HG03196 (cell line): ENCODE data around the gene WDR17.
"Not testable (repeated sequence)": the region's sequence is repeated elsewhere in the genome, so short reads cannot be mapped to it uniquely, and the experiment has no call there.

Experiments used
- ATAC-seq: cut with Tn5 transposase; IDR thresholded peaks from one replicate; pipeline ENCODE4 v1.9.1; 2021; ENCODE audit not compliant: unreplicated experiment

The WDR17 gene

GRCh38 chr4:176189891-176190795, 124.5 kb downstream of the WDR17 start:
- ATAC-seq, result no peak

- ATAC-seq, result no peak
Measured at GRCh38 chr4:176191974-176192373, 126.3 kb downstream of the WDR17 start.

- ATAC-seq, result no peak
Measured at GRCh38 chr4:176193126-176193525, 127.5 kb downstream of the WDR17 start.

- ATAC-seq, result no peak
Measured at GRCh38 chr4:176193938-176194337, 128.3 kb downstream of the WDR17 start.

GRCh38 chr4:176195184-176195978, 129.7 kb downstream of the WDR17 start, which contains the start of gene SPATA4:
SPATA4 (minus strand) TSS chr4:176195585; CDS start chr4:176195562, 23 bp downstream.
- peak; percentile 98 for ATAC-seq

- ATAC-seq, result no peak
Measured at GRCh38 chr4:176198316-176198903, 132.8 kb downstream of the WDR17 start.

- ATAC-seq, result no peak
Measured at GRCh38 chr4:176205299-176205698, 139.7 kb downstream of the WDR17 start.

- no peak for ATAC-seq
Measured at GRCh38 chr4:176207839-176208238, 142.2 kb downstream of the WDR17 start.

- no peak for ATAC-seq
Measured at GRCh38 chr4:176209535-176209934, 143.9 kb downstream of the WDR17 start.

- no peak for ATAC-seq
Measured at GRCh38 chr4:176210101-176210500, 144.5 kb downstream of the WDR17 start.

GRCh38 chr4:176210579-176211296, 145.1 kb downstream of the WDR17 start:
- ATAC-seq, result no peak

GRCh38 chr4:176212351-176212750, 146.7 kb downstream of the WDR17 start:
- ATAC-seq, result not testable (repeated sequence)

GRCh38 chr4:176217510-176217909, 151.9 kb downstream of the WDR17 start:
- ATAC-seq, result no peak

- ATAC-seq, result no peak
Measured at GRCh38 chr4:176222149-176222548, 156.5 kb downstream of the WDR17 start.

- no peak for ATAC-seq
Measured at GRCh38 chr4:176223561-176223960, 157.9 kb downstream of the WDR17 start.

GRCh38 chr4:176226736-176227135, 161.1 kb downstream of the WDR17 start:
- no peak for ATAC-seq

- ATAC-seq, result no peak
Measured at GRCh38 chr4:176229645-176230044, 164.0 kb downstream of the WDR17 start.
